Neural progenitor cell (in vitro differentiated cells): Measurements from ENCODE around the gene OR1C1. TPM values are rescaled to one million over a fixed set of nuclear protein-coding genes. Genes with fewer than 3 reads are reported as not detected.
"Not testable (repeated sequence)": the region's sequence is repeated elsewhere in the genome, so short reads cannot be mapped to it uniquely, and the experiment has no call there.

Experiments
- DNase-seq: peaks from one replicate; pipeline ENCODE4 v3.0.0-alpha.2; 2016; ENCODE audit warnings: low spot score
- H2AFZ ChIP-seq: fragments of 200-600 bp; sonication (generic); replicated peaks from 2 replicates; pipeline ENCODE4 v1.6.1; 2016; ENCODE audit warnings: antibody characterized with exemption
- H3F3A ChIP-seq: fragments of 200-600 bp; sonication (generic); 2 replicates; pipeline ENCODE4 v1.6.1; 2016; ENCODE audit warnings: antibody characterized with exemption, low read depth
- H3K27ac ChIP-seq: fragments of 200-600 bp; sonication (generic); 2 replicates; pipeline ENCODE4 v1.5.1; 2016; ENCODE audit warnings: mild to moderate bottlenecking
- H3K27me3 ChIP-seq: fragments of 200-600 bp; sonication (generic); 2 replicates; pipeline ENCODE4 v1.6.1; 2016; ENCODE audit warnings: mild to moderate bottlenecking, moderate library complexity
- H3K36me3 ChIP-seq: fragments of 200-600 bp; sonication (generic); 2 replicates; pipeline ENCODE4 v1.5.1; 2016
- H3K4me1 ChIP-seq: fragments of 200-600 bp; sonication (generic); 2 replicates; pipeline ENCODE4 v1.6.1; 2016; ENCODE audit warnings: mixed run types
- H3K4me2 ChIP-seq: fragments of 200-600 bp; sonication (generic); 2 replicates; pipeline ENCODE4 v1.6.1; 2016
- H3K4me3 ChIP-seq: fragments of 200-600 bp; sonication (generic); 2 replicates; pipeline ENCODE4 v1.5.1; 2016
- H3K79me2 ChIP-seq: fragments of 200-600 bp; sonication (generic); 2 replicates; pipeline ENCODE4 v1.6.1; 2016; ENCODE audit warnings: low read depth
- H3K9ac ChIP-seq: fragments of 200-600 bp; sonication (generic); 2 replicates; pipeline ENCODE4 v1.6.1; 2016
- H3K9me3 ChIP-seq: fragments of 200-600 bp; sonication (generic); 2 replicates; pipeline ENCODE4 v1.5.1; 2016; ENCODE audit warnings: low read depth
- H4K20me1 ChIP-seq: fragments of 200-600 bp; sonication (generic); 2 replicates; pipeline ENCODE4 v1.6.1; 2016; ENCODE audit warnings: low read depth
- H3K27ac Mint-ChIP-seq: 3 replicates; pipeline ENCODE4 v1.8.0; 2021; ENCODE audit warnings: mixed read lengths
- H3K27me3 Mint-ChIP-seq: 2 replicates; pipeline ENCODE4 v1.8.0; 2022; ENCODE audit warnings: low read depth, mild to moderate bottlenecking, inconsistent platforms, moderate library complexity, mixed read lengths; ENCODE audit not compliant: insufficient read depth
- H3K36me3 Mint-ChIP-seq: 3 replicates; pipeline ENCODE4 v1.8.0; 2021; ENCODE audit warnings: mixed read lengths
- H3K4me1 Mint-ChIP-seq: 3 replicates; pipeline ENCODE4 v1.8.0; 2021; ENCODE audit warnings: mixed read lengths
- H3K4me3 Mint-ChIP-seq: 3 replicates; pipeline ENCODE4 v1.8.0; 2021; ENCODE audit warnings: mild to moderate bottlenecking, moderate library complexity, mixed read lengths
- H3K9me3 Mint-ChIP-seq: 3 replicates; pipeline ENCODE4 v1.8.0; 2020; ENCODE audit warnings: mixed read lengths
- CTCF ChIP-seq: fragments of 200-600 bp; sonication (generic); IDR thresholded peaks from 2 replicates; pipeline ENCODE4 v1.5.1; 2017; ENCODE audit warnings: antibody characterized with exemption, mild to moderate bottlenecking
- EZH2 ChIP-seq: fragments of 200-600 bp; sonication (generic); IDR thresholded peaks from 2 replicates; pipeline ENCODE4 v1.6.1; 2017; ENCODE audit warnings: antibody characterized with exemption, mild to moderate bottlenecking, moderate library complexity
- EZH2phosphoT487 ChIP-seq: fragments of 200-600 bp; sonication (generic); IDR thresholded peaks from 2 replicates; pipeline ENCODE4 v1.6.1; 2017; ENCODE audit warnings: antibody characterized with exemption
- total RNA-seq: library from RNA; depleted of rRNA; stranded (reverse); fragments of >200 nt; gene quantifications from 2 replicates; pipeline ENCODE4 v1.2.3, GENCODE V29; 2015; ENCODE audit warnings: low replicate concordance

Gene OR1C1
- total RNA-seq, 1 donor from 2014 or later, result not detected

DNA sequence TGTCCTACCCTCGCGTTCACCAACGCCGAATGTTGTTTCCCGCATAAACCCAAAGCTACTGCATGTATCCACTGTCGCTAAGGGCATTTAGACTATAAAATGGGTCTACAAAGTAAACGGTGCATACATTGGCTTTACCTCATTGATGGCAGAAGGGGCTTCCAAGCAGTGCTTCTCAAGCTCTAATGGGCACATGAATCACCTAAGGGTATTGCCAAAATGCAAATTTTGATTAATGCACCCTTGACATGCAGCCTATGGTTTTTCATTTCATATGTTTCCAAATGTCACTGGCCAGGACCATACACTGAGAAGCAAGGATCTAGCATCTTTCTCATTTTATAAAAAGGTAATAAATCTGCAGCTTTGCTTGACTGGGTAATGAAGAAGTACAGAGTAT, 46.6 kb downstream of the OR1C1 start:
- no peak overlapping the region for H3K27ac Mint-ChIP-seq
- Histone ChIP-seq H3K9me3 (peaks cover 2% of the 10 kb centered on the region), H3K27me3 (no peaks in the 10 kb centered on the region), H3K4me3 (no peak overlapping the region), H3K4me1 (no peaks in the 10 kb centered on the region), H3F3A (no peaks in the 10 kb centered on the region), H3K27ac (no peak overlapping the region), H3K36me3 (no peaks in the 10 kb centered on the region), H2AFZ (no peak overlapping the region), H4K20me1 (no peaks in the 10 kb centered on the region), H3K4me2 (no peak overlapping the region), H3K79me2 (no peaks in the 10 kb centered on the region), H3K9ac (no peak overlapping the region)
- TF ChIP-seq EZH2 (no peak), EZH2phosphoT487 (no peak), CTCF (no peak)
- H3K36me3 Mint-ChIP-seq, result no peaks in the 10 kb centered on the region
- H3K4me1 Mint-ChIP-seq, result no peaks in the 10 kb centered on the region
- H3K27me3 Mint-ChIP-seq, result peaks cover 2% of the 10 kb centered on the region
- DNase-seq, result no peak
- H3K4me3 Mint-ChIP-seq, result no peak overlapping the region
- peaks cover 3% of the 10 kb centered on the region for H3K9me3 Mint-ChIP-seq

- H3K27me3 ChIP-seq, H3K4me3 Mint-ChIP-seq, H3K4me2 ChIP-seq, H3K9me3 ChIP-seq, H3K36me3 Mint-ChIP-seq, H4K20me1 ChIP-seq, H3K27me3 Mint-ChIP-seq, H3K27ac ChIP-seq, H3K4me1 Mint-ChIP-seq, H3K27ac Mint-ChIP-seq, H3K4me1 ChIP-seq, H2AFZ ChIP-seq, H3K9me3 Mint-ChIP-seq, H3K9ac ChIP-seq, H3K79me2 ChIP-seq, H3K4me3 ChIP-seq, DNase-seq, H3K36me3 ChIP-seq, H3F3A ChIP-seq: not testable (repeated sequence)
Observed at GRCh38 chr1:247710681-247711080, 49.7 kb downstream of the OR1C1 start.

Other genes starting within 250 kb of the OR1C1 start
- not detected in 2 replicates for gene OR2C3, start 224.1 kb downstream of the OR1C1 start, total RNA-seq
- gene GCSAML, start 211.4 kb downstream of the OR1C1 start, total RNA-seq, result not detected in 2 replicates
- gene OR2G2, start 172.2 kb downstream of the OR1C1 start, total RNA-seq, result not detected in 2 replicates
- gene OR2G3, start 155.0 kb downstream of the OR1C1 start, total RNA-seq, result not detected in 2 replicates
- gene OR13G1, start 80.8 kb downstream of the OR1C1 start, total RNA-seq, result not detected in 2 replicates
- gene OR6F1, start 43.9 kb downstream of the OR1C1 start, total RNA-seq, result not detected in 2 replicates
- gene OR14K1, start 21.9 kb downstream of the OR1C1 start, total RNA-seq, result not detected in 2 replicates
- gene OR14A2, start 12.4 kb downstream of the OR1C1 start, total RNA-seq, result not detected in 2 replicates
- gene OR14A16, start 63.6 kb upstream of the OR1C1 start, total RNA-seq, result not detected in 2 replicates
- not detected in 2 replicates for gene OR11L1, start 81.3 kb upstream of the OR1C1 start, total RNA-seq
- gene TRIM58, start 96.6 kb upstream of the OR1C1 start, total RNA-seq, result 0.09 and 0.26 TPM in 2 replicates
- gene OR2W3, start 135.0 kb upstream of the OR1C1 start, total RNA-seq, result not detected in 2 replicates
- not detected in 2 replicates for gene OR2T8, start 159.7 kb upstream of the OR1C1 start, total RNA-seq
- not detected in 2 replicates for gene OR2AJ1, start 164.3 kb upstream of the OR1C1 start, total RNA-seq
- gene OR2L8, start 188.3 kb upstream of the OR1C1 start, total RNA-seq, result not detected in 2 replicates
- not detected in 2 replicates for gene OR2AK2, start 204.7 kb upstream of the OR1C1 start, total RNA-seq